PC-9 (cell line): ENCODE results near the gene TMC2.

Experiments used
- CTCF ChIP-seq: fragments of 200-600 bp; sonication (generic); conservative IDR thresholded peaks from 2 replicates; pipeline ENCODE4 v1.6.1; 2017; ENCODE audit warnings: mixed run types, antibody characterized with exemption, mild to moderate bottlenecking, moderate library complexity
- EZH2 ChIP-seq: fragments of 200-600 bp; sonication (generic); IDR thresholded peaks from 2 replicates; pipeline ENCODE4 v1.8.0; 2017; ENCODE audit warnings: antibody characterized with exemption, low read depth

GRCh38 chr20:2538931-2539720 is 2.8 kb downstream of the TMC2 start:
- TF ChIP-seq CTCF (no peak), EZH2 (no peak)
